Body of pancreas (tissue), 4 donors: Measurements from ENCODE around the gene SLC24A3. TPM values are rescaled to one million over a fixed set of nuclear protein-coding genes. Genes with fewer than 3 reads are reported as not detected.
A peak's percentile ranks its signal among the peaks of the same experiment; 100 is the strongest.

Experiments
- ATAC-seq: fragments of 150-250 bp; one replicate; pipeline ENCODE4 v1.9.1; 2016
- DNase-seq, 4 donors: peaks; one replicate each; pipeline ENCODE4 v3.0.0-alpha.2; 2019
- H3K27ac ChIP-seq, 4 donors: fragments of 200-600 bp; sonication (generic); 1 replicate in 3 of 4; 2 replicates in 1 of 4; pipeline versions ENCODE4 v1.5.1 to v1.6.1; 2016 to 2019; ENCODE audit warnings: mild to moderate bottlenecking in 1 of 4, mixed read lengths in 1 of 4, moderate library complexity in 1 of 4
- H3K27me3 ChIP-seq, 2 donors: fragments of 200-600 bp; sonication (generic); one replicate each; pipeline ENCODE4 v1.6.0; 2016; ENCODE audit warnings: mild to moderate bottlenecking in 1 of 2
- H3K36me3 ChIP-seq, 2 donors: fragments of 200-600 bp; sonication (generic); replicated peaks in 1 of 2; 2 replicates each; pipeline ENCODE4 v1.5.1; 2016; ENCODE audit warnings: low read depth in 2 of 2; ENCODE audit not compliant: insufficient read depth in 1 of 2
- H3K4me1 ChIP-seq: fragments of 200-600 bp; sonication (generic); one replicate; pipeline ENCODE4 v1.6.0; 2016
- H3K4me3 ChIP-seq, 2 donors: fragments of 200-600 bp; sonication (generic); 1 replicate in 1 of 2; 2 replicates in 1 of 2; pipeline ENCODE4 v1.5.1; 2016 to 2019
- H3K9me3 ChIP-seq, 3 donors: fragments of 200-600 bp; sonication (generic); 1 replicate in 2 of 3; 2 replicates in 1 of 3; pipeline ENCODE4 v1.5.1; 2016
- POLR2A ChIP-seq, 3 donors: fragments of 450-650 bp; IDR thresholded peaks; one replicate each; pipeline ENCODE4 v1.6.1; 2016; ENCODE audit warnings: antibody characterized with exemption in 3 of 3, mild to moderate bottlenecking in 2 of 3
- whole genome bisulfite sequencing, 2 donors: methylation state at CpG; one replicate each; pipeline ENCODE4 v1.1.5; 2017; 5-methylcytosine and 5-hydroxymethylcytosine counted together
- intact Hi-C: fragments of 100-400 bp; cut with DNase I; formaldehyde crosslinking; loops from one replicate; pipeline ENCODE4 v1.15.1; 2023
- total RNA-seq, 2 donors: library from RNA; depleted of rRNA; stranded (reverse); fragments of >200 nt; gene quantifications; one replicate each; pipeline ENCODE4 v1.1.0, GENCODE V29; 2016
- TF ChIP-seq, protein P1 (sequence below), 7 experiments: fragments of 450-650 bp in 4 of 7; fragments of 200-600 bp in 3 of 7; sonication (generic) in 3 of 7; IDR thresholded peaks; one replicate each; pipeline ENCODE4 v1.5.1; 2016 to 2019; ENCODE audit warnings: antibody characterized with exemption in 7 of 7

SLC24A3 gene
- total RNA-seq, 2 donors from 2014 or later: 0.66 to 1.0 TPM

DNA sequence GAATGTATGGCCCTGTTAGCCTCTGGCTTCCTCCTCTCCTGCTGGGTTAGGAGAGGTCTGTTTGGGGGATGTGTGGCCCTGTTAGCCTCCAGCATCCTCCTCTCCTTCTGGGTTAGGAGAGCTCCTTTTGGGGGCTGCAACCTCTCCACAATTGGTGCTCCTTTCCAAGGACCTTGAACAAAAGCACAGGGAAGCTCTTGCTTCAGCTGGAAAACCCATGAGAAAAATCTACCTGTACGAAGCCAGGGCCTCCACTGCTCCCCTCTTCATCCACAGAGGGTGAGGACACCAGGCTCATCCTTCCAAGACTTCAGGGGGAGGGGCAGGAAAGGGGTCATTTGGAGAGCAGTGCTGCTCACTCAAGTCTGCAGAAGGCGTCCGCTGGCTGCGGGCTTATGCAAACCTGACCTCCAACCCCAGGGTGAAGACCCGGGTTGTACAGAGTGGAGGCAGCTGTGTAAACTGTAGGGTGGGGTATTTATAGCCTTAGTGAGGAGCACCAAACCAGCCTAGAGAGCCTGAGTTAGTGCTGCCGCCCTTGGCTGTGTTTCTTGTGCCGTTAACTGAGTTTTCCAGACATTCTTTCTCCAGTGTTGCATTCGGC lies 62.1 kb downstream of the SLC24A3 start:
- H3K4me1 ChIP-seq: peaks cover 12% of the 10 kb centered on the region
- no peak for ATAC-seq
- DNase-seq: peak in 2 of 4 donors; percentile 7 to 14
- TF ChIP-seq, protein P1, sequence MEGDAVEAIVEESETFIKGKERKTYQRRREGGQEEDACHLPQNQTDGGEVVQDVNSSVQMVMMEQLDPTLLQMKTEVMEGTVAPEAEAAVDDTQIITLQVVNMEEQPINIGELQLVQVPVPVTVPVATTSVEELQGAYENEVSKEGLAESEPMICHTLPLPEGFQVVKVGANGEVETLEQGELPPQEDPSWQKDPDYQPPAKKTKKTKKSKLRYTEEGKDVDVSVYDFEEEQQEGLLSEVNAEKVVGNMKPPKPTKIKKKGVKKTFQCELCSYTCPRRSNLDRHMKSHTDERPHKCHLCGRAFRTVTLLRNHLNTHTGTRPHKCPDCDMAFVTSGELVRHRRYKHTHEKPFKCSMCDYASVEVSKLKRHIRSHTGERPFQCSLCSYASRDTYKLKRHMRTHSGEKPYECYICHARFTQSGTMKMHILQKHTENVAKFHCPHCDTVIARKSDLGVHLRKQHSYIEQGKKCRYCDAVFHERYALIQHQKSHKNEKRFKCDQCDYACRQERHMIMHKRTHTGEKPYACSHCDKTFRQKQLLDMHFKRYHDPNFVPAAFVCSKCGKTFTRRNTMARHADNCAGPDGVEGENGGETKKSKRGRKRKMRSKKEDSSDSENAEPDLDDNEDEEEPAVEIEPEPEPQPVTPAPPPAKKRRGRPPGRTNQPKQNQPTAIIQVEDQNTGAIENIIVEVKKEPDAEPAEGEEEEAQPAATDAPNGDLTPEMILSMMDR (IDR thresholded peaks at IDR 0.05): no peak
- no peak for TF ChIP-seq POLR2A (IDR thresholded peaks at IDR 0.05)
- H3K27ac ChIP-seq: no peak overlapping the region
- H3K27me3 ChIP-seq: no peaks in the 10 kb centered on the region
- intact Hi-C loops: no loop called here
- WGBS, 2 donors: 57 to 60% methylated on average over 8 of the region's 8 CpGs
- H3K9me3 ChIP-seq: no peaks in the 10 kb centered on the region
- no peaks in the 10 kb centered on the region for H3K36me3 ChIP-seq
- no peak overlapping the region for H3K4me3 ChIP-seq

- no peak for ATAC-seq
- intact Hi-C loops: no loop called here
- Histone ChIP-seq H3K27ac (peak overlapping the region in 1 of 4 donors; percentile 37), H3K4me3 (no peak overlapping the region), H3K4me1 (peaks cover 12% of the 10 kb centered on the region), H3K36me3 (no peaks in the 10 kb centered on the region), H3K9me3 (no peaks in the 10 kb centered on the region), H3K27me3 (no peaks in the 10 kb centered on the region)
- 17 to 35% methylated on average over 3 of the region's 3 CpGs for WGBS, 2 donors
- DNase-seq: no peak
- TF ChIP-seq POLR2A (IDR thresholded peaks at IDR 0.05): no peak
- TF ChIP-seq, protein P1 (IDR thresholded peaks at IDR 0.05): no peak
Observed at GRCh38 chr20:19275038-19275629, 62.7 kb downstream of the SLC24A3 start.

- WGBS, 2 donors: 18 to 21% methylated on average over 7 of the region's 7 CpGs
Observed at GRCh38 chr20:19275630-19276071, 63.2 kb downstream of the SLC24A3 start.

DNA sequence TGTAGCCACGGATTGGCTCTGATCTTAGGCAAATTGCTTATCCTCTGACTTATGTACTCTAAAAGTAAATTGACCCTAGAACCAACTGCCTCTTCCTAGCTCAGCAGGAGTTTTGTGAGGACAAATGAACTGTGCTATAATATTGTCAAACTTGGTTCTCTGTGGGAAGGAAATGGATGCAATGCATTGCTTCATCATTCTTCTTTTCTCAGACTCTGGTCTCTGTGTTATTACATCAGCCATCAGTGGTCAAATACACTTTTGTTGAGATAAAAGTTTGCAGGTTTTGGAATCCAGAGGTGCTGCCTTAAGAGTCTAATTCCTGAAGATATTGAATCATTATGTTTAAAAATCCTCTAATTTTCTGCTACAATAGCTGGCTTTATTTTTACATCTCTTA lies 64.9 kb downstream of the SLC24A3 start:
- peaks cover 12% of the 10 kb centered on the region for H3K4me1 ChIP-seq
- intact Hi-C loops: no loop called here
- H3K27ac ChIP-seq: no peak overlapping the region
- H3K4me3 ChIP-seq: no peak overlapping the region
- no peaks in the 10 kb centered on the region for H3K36me3 ChIP-seq
- no peak for ATAC-seq
- no peaks in the 10 kb centered on the region for H3K9me3 ChIP-seq
- no peak for DNase-seq
- TF ChIP-seq POLR2A (IDR thresholded peaks at IDR 0.05): no peak
- TF ChIP-seq, protein P1 (IDR thresholded peaks at IDR 0.05): no peak
- H3K27me3 ChIP-seq: no peaks in the 10 kb centered on the region
- WGBS, 2 donors: 55 to 63% methylated on average over 1 of the region's 1 CpG

More at GRCh38 chr20:19275630-19276071, 63.2 kb downstream of the SLC24A3 start:
- ATAC-seq (peak; percentile 81), DNase-seq (peak; percentile 42 to 63 (median 58))
- Histone ChIP-seq H3K27ac (peak overlapping the region in 1 of 4 donors; percentile 37), H3K27me3 (no peaks in the 10 kb centered on the region), H3K36me3 (no peaks in the 10 kb centered on the region), H3K9me3 (no peaks in the 10 kb centered on the region), H3K4me3 (no peak overlapping the region), H3K4me1 (peaks cover 12% of the 10 kb centered on the region)
- intact Hi-C loops: no loop called here
- TF ChIP-seq POLR2A (IDR thresholded peaks at IDR 0.05): no peak
- TF ChIP-seq, protein P1 (IDR thresholded peaks at IDR 0.05): no peak
